CD4-positive, alpha-beta T cell treated with Interferon alpha-2 for 1 hour (primary cell): ENCODE measurements around the gene KLHL7.
"Not testable (repeated sequence)": the region's sequence is repeated elsewhere in the genome, so short reads cannot be mapped to it uniquely, and the experiment has no call there.

ENCODE experiments used
- DNase-seq, 2 donors: peaks; one replicate each; pipeline ENCODE4 v3.0.0-alpha.2; 2020 to 2022

KLHL7 gene

DNA sequence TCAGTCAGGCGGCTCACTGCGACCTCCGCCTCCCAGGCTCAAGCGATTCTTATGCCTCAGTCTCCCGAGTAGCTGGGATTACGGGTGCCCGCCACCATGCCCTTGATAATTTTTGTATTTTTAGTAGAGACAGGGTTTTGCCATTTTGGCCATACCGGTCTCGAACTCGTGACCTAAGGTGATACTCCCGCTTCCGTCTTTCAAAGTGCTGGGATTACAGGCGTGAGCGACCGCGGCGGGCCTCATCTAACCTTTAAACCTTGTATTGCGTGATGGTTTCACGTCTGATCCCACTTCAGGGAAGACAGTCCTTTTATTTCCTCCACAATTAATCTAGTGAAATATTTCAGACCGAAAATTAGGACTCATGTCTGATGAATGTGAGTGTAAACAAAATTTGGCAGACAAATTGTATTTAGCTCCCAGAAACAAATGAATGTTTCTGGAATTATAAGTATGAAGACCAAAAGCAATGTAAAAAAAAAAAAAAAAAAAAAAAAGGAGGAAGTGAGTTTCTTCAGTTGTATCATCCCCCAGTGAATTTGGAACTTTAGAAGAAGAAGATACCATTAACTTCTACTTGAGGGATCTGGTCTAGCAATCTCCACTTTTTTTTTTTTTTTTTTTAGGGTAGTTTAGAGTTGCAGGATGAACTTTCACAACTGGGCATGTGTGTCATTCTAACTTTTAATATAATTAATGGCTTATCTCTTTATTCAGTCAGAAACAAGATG is 77.9 kb downstream of the KLHL7 start:
- DNase-seq, result no peak

GRCh38 chr7:23184291-23184690 is 78.7 kb downstream of the KLHL7 start:
- DNase-seq, result no peak

- peak in 1 of 2 donors; percentile 22 for DNase-seq
Observed at GRCh38 chr7:23184709-23185359, 79.2 kb downstream of the KLHL7 start.

GRCh38 chr7:23185980-23186379 is 80.4 kb downstream of the KLHL7 start:
- no peak for DNase-seq

DNA sequence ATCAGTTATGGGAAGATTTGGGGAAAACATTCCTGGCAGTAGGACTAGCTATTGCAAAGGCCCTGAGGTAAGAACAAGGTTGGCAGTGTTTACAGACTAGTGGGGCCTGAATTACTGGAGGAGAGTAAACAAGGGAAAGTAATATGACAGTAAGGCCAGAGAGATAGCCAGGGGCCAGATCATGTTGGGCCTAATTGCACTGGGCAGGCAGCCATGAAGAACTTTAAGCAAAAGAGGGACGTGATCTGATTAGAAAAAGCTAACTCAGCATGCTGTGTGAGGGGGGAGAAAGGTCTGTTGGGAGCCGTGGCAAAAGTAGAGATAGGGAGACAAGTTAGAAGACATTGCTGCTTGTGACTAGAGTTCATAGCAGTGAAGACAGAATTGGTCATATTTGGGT is 85.4 kb downstream of the KLHL7 start:
- DNase-seq, result no peak

DNA sequence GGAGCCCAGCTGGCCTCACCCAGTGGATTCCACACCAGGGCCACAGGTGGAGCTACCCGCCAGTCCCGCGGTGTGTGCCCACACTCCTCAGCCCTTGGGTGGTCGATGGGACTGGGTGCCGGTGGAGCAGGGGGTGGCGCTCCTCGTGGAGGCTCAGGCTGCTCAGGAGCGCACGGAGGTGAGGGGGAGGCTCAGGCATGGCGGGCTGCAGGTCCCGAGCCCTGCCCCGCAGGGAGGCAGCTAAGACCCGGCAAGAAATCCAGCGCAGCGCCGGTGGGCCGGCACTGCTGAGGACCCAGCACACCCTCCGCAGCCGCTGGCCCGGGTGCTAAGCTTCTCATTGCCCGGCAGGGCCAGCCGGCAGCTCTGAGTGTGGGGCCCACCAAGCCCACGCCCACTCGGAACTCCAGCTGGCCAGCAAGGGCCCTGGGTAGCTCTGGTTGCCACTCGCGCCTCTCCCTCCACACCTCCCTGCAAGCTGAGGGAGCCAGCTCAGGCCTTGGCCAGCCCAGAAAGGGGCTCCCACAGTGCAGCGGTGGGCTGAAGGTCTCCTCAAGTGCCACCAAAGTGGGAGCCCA is 88.2 kb downstream of the KLHL7 start:
- not testable (repeated sequence) for DNase-seq

DNA sequence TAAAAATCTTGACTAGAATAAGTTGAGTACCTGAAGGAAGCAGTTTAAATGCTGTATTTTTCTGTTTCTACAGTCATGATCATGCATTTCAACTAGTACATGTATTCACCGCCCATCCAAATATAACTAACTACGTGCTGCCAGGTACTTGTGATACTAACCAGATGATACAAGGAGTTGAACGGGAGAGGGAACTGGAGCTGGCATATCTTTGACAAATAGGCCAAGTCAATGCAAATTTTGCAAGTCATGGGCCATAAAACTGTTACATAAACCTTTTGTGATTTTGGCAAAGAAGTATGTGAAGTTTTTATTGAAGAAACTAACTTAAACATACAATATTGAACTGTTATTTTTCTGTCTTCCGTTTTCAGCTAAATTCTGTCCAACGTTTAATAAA is 90.7 kb downstream of the KLHL7 start:
- DNase-seq, result no peak

GRCh38 chr7:23197745-23198144 is 92.2 kb downstream of the KLHL7 start:
- not testable (repeated sequence) for DNase-seq

GRCh38 chr7:23200331-23200730 is 94.7 kb downstream of the KLHL7 start:
- no peak for DNase-seq

DNA sequence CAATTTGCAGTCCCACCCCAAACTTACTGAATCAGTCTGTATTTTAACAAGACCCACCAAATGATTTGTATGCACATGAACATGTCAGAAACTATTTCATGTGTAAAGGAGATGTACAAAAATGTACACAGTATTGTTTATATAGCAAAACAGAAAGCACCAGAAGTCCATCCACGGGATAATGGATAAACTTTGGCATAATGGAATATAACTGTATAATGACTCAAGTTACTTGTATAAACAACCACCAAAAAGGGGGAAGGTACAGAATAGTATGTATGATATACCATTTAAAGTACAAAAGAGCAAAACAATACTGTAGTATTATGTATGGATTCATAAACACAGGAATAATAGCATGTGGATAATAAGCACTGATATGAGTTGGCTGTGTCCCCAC is 98.7 kb downstream of the KLHL7 start:
- no peak for DNase-seq

GRCh38 chr7:23205577-23205908 is 100.0 kb downstream of the KLHL7 start:
- DNase-seq, result no peak

GRCh38 chr7:23205909-23206767 is 100.6 kb downstream of the KLHL7 start:
- DNase-seq, result no peak

- no peak for DNase-seq
Observed at GRCh38 chr7:23207021-23207420, 101.4 kb downstream of the KLHL7 start.

- DNase-seq, result no peak
Observed at GRCh38 chr7:23207884-23208283, 102.3 kb downstream of the KLHL7 start.

DNA sequence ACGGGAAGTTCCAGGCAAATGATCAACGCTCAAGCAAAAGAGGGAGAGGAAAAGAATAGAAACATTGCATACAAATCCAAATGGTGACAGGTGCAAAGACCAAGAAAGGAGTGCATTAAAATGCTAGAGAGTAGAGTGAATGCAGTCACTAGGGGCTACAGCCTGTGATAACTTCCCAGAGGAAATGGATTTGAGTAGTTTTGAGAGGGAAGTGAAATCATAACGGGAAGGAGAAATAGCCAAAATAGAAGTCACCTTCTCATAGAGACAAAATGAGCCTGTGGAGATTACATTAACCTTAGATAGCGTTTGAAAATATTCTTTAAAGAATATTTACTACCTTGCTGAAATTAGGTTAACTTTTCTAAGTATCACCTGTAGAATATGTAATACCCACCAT is 102.7 kb downstream of the KLHL7 start:
- DNase-seq, result no peak

DNA sequence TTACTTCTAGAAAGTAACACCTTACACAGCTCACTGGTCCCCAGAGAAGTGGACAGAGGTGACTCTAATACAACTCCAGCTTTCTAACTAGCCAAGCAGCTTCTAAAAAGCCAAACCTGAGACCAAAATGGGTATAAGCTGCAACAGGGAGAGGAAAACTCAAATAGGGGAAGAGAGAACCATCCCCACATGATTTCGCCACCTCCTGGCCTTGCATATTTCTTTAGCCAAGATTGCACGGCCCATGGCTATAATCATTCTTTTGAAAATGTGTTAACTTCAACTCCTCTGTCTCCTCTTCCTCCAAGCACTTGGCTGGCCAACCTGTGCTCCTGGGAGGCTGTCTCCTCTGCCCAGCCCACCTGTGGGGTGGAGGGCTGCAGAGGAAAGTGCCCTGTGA is 104.9 kb downstream of the KLHL7 start:
- no peak for DNase-seq

GRCh38 chr7:23211589-23211988 is 106.0 kb downstream of the KLHL7 start:
- DNase-seq, result no peak

DNA sequence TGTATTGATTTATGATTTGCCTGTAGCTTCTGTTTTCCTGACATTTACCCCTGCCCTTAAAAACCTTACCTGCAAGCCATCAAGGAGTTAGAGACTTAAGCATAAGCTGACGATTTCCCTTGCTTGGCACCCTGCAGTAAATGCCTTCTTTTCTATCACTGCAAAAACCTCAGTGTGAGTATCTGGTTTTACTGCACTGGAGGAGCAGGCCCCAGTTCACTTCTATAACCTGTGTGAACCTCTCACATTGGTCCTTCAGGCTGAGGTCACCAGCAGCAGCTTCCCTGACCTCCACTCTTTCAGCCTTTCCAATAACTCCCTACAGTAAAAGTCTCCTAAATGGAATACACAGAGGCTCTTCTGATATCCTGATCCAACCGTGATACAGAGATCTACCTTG is 106.8 kb downstream of the KLHL7 start:
- DNase-seq, result no peak

DNA sequence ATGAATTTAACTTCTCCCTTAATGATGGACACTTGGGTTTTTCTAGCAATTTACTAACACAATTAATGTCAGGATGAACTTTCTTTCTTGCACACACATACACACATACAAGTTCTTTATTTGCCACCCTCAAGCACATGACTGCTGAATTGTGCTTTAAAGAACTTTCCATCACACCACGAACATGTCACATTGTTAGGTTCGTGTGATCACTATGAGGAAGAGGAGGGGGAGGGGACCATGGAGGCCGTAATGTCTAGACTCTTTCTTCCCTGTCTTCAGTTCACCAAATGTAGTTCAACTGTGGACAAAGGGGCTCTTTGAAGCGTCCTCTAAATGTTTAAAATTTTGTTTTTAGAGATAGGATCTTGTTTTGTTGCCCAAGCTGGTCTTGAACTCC is 107.3 kb downstream of the KLHL7 start:
- no peak for DNase-seq

DNA sequence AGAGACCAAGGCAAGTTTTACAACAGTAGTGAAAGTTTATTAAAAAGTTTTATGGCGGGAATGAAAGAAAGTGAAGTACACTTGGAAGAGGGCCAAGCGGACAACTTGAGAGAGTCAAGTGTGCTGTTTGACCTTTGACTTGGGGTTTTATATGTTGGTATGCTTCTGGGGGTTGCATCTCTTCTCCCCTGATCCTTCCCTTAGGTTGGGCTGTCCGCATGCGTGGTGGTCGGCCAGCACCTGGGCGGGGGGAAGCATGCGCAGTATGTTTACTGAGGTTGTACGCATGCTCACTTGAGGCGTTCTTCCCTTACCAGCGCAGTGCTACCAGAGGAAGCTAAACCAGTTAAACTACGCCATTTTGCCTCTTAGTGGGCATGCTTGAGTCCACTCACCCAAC is 108.2 kb downstream of the KLHL7 start:
- no peak for DNase-seq

DNA sequence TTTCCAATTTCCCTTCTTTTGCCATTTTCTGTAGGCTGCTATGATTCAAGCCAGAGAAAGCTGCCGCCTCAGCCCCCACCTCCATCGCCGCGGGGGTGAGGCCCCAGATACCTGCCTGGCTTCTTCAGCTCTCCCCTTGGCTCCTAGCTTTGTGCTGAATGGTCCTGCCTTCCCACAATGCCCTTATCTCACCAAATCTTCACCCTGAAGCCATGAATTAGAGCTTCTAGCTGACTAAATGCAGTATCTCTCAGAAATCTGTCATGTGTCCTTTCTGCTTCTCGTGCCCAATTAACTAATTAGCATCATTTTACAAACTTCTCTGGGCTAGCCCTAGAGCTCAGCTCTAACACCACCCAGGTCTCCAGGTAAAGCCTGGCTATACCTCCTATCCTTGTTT is 108.8 kb downstream of the KLHL7 start:
- no peak for DNase-seq

DNA sequence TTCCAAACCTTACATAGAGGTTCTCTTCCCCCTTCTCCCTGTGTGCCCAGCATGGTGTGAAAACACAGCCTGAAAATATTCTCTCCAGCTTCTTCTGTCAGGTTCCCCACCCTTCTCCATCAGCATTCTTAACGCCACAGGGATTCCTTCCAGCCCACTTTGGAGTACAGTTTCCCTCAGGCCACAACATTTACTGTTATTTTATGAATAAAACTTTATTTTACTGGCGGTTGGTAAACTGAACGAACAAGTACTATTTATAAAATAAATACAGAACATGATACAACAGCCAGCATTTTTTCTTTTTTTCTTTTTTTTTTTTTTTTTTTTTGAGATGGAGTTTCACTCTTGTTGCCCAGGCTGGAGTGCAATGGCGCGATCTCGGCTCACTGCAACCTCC is 109.4 kb downstream of the KLHL7 start:
- DNase-seq, result no peak

- DNase-seq, result peak in 1 of 2 donors; percentile 39
Observed at GRCh38 chr7:23216021-23216420, 110.4 kb downstream of the KLHL7 start.

GRCh38 chr7:23218196-23218595 is 112.6 kb downstream of the KLHL7 start:
- no peak for DNase-seq
